HuH-7.5 (cell line): ENCODE data around the gene BST1.

Experiments used
- DNase-seq: peaks from one replicate; pipeline ENCODE4 v3.0.0; 2011; ENCODE audit warnings: low spot score

BST1 gene

GRCh38 chr4:15676899-15677298 is 26.0 kb upstream of the BST1 start:
- DNase-seq, result no peak

- DNase-seq, result no peak
Observed at GRCh38 chr4:15677507-15677988, 25.3 kb upstream of the BST1 start.

DNA sequence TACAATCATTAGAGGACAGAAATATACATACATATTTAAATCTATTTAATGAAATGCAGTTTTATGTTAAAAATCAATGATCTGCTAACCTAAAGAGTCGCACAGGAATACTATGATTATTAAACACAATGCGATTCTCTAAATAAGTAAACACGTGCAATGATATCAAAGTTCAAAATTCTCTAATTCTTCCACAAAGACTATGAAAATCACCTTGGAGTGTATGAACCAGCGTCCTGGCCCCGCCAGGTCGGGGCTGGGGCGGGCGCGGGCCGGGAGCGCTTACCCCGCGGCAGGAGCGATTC is 21.8 kb upstream of the BST1 start:
- no peak for DNase-seq

- DNase-seq, result peak; percentile 89
Observed at GRCh38 chr4:15681372-15682241, 21.3 kb upstream of the BST1 start, which contains the start of gene FAM200B. TSS of gene FAM200B (plus strand) at chr4:15681827. CDS start at chr4:15686978, 5,151 bp downstream.

- no peak for DNase-seq
Observed at GRCh38 chr4:15682242-15683142, 20.4 kb upstream of the BST1 start.

GRCh38 chr4:15683143-15683495 is 19.7 kb upstream of the BST1 start:
- no peak for DNase-seq

- DNase-seq, result no peak
Observed at GRCh38 chr4:15684498-15684897, 18.4 kb upstream of the BST1 start.

- no peak for DNase-seq
Observed at GRCh38 chr4:15688051-15688450, 14.8 kb upstream of the BST1 start.

DNA sequence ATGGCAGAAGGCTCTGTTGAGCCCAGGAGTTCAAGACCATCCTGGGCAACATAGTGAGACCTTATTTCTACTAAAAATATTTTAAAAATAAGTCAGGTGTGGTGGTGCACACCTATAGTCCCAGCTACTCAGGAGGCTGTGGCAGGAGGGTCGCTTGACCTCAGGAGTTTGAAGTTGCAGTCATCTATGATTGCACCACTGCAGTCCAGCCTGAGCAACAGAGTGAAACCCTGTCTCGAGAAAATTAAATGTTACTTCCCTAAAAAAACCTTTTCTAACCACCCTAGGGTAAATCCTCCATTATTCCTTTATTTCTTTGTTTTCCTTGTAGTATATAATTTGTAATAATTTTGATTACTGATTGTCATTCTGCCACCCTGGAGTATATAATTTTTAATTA is 13.3 kb upstream of the BST1 start:
- no peak for DNase-seq

- no peak for DNase-seq
Observed at GRCh38 chr4:15690020-15690809, 12.7 kb upstream of the BST1 start.

- no peak for DNase-seq
Observed at GRCh38 chr4:15691346-15692135, 11.3 kb upstream of the BST1 start.

- no peak for DNase-seq
Observed at GRCh38 chr4:15692602-15693001, 10.3 kb upstream of the BST1 start.

DNA sequence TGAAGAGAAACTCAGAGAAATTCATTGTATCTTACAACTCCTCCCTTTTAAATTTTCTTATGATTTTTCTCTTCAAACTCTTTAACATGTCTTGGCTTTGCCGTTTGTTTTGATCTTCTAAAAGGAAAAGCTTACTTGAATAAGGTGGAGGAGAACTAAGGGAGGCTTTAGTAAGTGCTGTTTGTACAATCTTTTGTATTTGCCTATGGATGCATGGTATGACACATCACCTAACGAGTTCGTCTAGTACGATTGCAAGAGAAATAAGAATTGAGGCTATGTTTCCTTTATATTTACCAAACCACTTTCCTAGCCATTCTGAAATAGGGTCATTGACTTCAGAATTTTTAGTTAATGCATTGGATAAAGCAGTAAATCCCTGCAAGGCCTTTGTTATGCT is 8.4 kb upstream of the BST1 start:
- DNase-seq, result no peak

DNA sequence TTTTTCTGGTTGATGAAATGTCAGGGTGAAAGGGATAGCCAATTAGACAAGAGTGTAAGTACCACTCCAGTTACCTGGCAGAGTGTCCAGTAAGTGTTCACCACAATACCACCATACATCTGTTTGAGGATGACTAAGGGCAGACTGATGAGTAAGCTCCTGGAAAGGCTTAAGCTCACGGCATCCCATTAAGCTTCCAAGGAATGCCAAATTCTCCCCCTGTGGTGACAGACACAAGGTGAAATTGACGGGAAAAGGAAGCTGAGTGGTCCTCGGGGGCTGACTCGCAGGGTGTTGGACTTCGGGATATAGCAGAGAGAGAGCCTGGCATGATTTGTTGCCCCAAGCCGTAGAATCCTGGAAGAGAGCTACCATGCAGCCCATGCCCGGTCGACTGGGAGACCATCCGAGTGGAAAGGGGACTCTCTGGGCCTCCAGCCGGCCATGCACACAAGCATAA is 7.6 kb upstream of the BST1 start:
- no peak for DNase-seq

- DNase-seq, result no peak
Observed at GRCh38 chr4:15695729-15696128, 7.1 kb upstream of the BST1 start.

- DNase-seq, result no peak
Observed at GRCh38 chr4:15696866-15697265, 6.0 kb upstream of the BST1 start.

GRCh38 chr4:15703439-15703838 is 574 bp downstream of the BST1 start:
- no peak for DNase-seq

- DNase-seq, result no peak
Observed at GRCh38 chr4:15704129-15704528, 1.3 kb downstream of the BST1 start.

- no peak for DNase-seq
Observed at GRCh38 chr4:15706646-15707362, 3.9 kb downstream of the BST1 start.

- no peak for DNase-seq
Observed at GRCh38 chr4:15707363-15707715, 4.5 kb downstream of the BST1 start.

GRCh38 chr4:15711762-15712161 is 8.9 kb downstream of the BST1 start:
- no peak for DNase-seq
